ENCODE data around the gene CSH2.

DNA sequence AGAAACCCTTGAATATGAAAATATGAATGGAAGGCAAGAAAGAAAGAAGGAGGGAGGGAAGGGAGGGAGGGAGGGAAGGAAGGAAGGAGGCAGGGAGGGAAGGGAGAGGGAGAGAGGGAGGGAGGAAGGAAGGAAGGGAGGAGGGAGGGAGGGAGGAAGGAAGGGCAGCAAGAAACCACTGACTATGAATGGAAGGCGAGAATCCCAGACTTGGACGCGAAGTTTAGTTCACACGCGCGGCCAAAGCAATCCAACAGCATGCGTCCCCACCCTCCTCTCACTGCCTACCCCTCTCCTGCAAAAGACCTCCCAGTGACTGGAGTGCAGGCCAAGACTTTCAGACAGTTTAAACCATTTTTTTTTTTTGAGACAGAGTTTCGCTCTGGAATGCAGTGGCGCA is 23.1 kb downstream of the CSH2 start:
- TF ChIP-seq FOXA1 (IDR thresholded peaks at IDR 0.05; ENCODE audit: borderline replicate concordance) (no peak), NCOR1 (IDR thresholded peaks at IDR 0.05) (no peak), POLR2AphosphoS5 (IDR thresholded peaks at IDR 0.05; ENCODE audit: control insufficient read depth, insufficient read depth, low read depth, low read length) (no peak)
- TF ChIP-seq, protein P1, sequence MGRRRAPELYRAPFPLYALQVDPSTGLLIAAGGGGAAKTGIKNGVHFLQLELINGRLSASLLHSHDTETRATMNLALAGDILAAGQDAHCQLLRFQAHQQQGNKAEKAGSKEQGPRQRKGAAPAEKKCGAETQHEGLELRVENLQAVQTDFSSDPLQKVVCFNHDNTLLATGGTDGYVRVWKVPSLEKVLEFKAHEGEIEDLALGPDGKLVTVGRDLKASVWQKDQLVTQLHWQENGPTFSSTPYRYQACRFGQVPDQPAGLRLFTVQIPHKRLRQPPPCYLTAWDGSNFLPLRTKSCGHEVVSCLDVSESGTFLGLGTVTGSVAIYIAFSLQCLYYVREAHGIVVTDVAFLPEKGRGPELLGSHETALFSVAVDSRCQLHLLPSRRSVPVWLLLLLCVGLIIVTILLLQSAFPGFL (CRISPR knock-in tag; IDR thresholded peaks at IDR 0.05): no peak

Data from K562 (cell line).